Measurements from ENCODE around the gene EXT2.

EXT2 gene

DNA sequence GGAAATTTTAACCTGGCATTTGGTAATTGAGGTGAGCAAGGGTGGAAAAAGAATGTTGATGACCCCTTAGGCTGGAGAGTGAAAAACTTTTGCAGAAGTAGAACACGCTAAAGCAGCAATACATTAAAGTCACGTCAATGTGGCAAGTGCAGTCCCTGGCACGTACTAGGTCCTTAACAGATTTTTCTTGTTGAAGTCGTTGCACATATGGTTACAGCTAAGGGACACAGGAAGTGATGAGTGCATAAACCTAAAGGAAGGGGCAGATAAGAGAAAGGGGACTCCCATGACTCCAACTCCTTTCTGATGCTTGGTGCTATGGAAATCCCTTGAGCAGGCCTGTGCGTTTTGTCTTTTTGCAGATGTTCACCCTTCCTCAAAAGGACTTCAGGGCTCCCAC, 28.2 kb upstream of the EXT2 start:
- peak overlapping the region; percentile 96 for H3K9ac ChIP-seq (ENCODE audit: low read length)
- no peaks in the 10 kb centered on the region for H3K27me3 ChIP-seq (ENCODE audit: control insufficient read depth, insufficient read depth, low read length)
- H3K4me3 ChIP-seq (ENCODE audit: low read length) = peak overlapping the region; percentile 89
- peaks cover 7% of the 10 kb centered on the region for H3K4me1 ChIP-seq (ENCODE audit: control insufficient read depth, insufficient read depth, low read length)
- no peaks in the 10 kb centered on the region for H3K36me3 ChIP-seq (ENCODE audit: control insufficient read depth, insufficient read depth, low read length)
- H3K9me3 ChIP-seq (ENCODE audit: control insufficient read depth, low read length) = no peaks in the 10 kb centered on the region

DNA sequence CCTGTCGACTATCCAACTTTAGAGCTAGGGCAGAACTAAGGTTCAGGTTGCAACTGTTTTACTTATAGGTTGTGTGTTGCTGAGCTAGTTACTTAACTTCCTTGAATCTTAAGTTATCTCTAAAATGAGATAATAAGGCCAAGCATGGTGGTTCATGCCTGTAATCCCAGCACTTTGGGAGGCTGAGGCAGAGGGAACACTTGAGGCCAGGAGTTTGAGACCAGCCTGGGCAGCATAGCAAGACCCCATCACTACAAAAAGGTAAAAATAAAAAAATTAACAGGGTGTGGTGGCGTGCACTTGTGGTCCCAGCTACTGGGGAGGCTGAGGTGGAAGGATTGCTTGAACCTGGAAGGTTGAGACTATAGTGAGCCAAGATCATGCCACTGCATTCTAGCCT, 27.3 kb upstream of the EXT2 start:
- Histone ChIP-seq H3K36me3 (ENCODE audit: control insufficient read depth, insufficient read depth, low read length) (no peaks in the 10 kb centered on the region), H3K4me3 (ENCODE audit: low read length) (no peak overlapping the region), H3K9ac (ENCODE audit: low read length) (no peak overlapping the region), H3K4me1 (ENCODE audit: control insufficient read depth, insufficient read depth, low read length) (peaks cover 7% of the 10 kb centered on the region), H3K27me3 (ENCODE audit: control insufficient read depth, insufficient read depth, low read length) (no peaks in the 10 kb centered on the region), H3K9me3 (ENCODE audit: control insufficient read depth, low read length) (no peaks in the 10 kb centered on the region)

DNA sequence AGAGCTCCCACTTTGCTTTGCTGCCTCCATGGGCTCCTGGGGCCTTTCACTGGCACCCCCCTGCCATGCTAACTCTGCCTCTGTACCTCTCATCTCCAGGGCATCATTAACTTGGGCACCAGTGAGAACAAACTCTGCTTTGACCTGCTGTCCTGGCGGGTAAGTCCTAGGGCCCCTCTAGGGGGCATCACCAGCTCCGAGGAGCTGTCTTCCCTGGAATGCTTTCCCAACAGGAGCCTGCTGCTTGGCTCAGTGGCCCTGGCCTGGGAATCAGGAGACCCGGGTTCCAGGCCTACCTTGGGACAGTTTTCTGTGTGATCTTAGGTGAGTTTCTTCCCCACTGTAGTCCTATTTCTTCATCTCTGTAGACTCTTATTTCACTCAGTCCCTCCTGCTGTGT, 24.3 kb upstream of the EXT2 start:
- Histone ChIP-seq H3K27me3 (ENCODE audit: control insufficient read depth, insufficient read depth, low read length) (no peaks in the 10 kb centered on the region), H3K9me3 (ENCODE audit: control insufficient read depth, low read length) (no peaks in the 10 kb centered on the region), H3K9ac (ENCODE audit: low read length) (no peak overlapping the region), H3K4me1 (ENCODE audit: control insufficient read depth, insufficient read depth, low read length) (peaks cover 7% of the 10 kb centered on the region), H3K36me3 (ENCODE audit: control insufficient read depth, insufficient read depth, low read length) (no peaks in the 10 kb centered on the region), H3K4me3 (ENCODE audit: low read length) (no peak overlapping the region)

DNA sequence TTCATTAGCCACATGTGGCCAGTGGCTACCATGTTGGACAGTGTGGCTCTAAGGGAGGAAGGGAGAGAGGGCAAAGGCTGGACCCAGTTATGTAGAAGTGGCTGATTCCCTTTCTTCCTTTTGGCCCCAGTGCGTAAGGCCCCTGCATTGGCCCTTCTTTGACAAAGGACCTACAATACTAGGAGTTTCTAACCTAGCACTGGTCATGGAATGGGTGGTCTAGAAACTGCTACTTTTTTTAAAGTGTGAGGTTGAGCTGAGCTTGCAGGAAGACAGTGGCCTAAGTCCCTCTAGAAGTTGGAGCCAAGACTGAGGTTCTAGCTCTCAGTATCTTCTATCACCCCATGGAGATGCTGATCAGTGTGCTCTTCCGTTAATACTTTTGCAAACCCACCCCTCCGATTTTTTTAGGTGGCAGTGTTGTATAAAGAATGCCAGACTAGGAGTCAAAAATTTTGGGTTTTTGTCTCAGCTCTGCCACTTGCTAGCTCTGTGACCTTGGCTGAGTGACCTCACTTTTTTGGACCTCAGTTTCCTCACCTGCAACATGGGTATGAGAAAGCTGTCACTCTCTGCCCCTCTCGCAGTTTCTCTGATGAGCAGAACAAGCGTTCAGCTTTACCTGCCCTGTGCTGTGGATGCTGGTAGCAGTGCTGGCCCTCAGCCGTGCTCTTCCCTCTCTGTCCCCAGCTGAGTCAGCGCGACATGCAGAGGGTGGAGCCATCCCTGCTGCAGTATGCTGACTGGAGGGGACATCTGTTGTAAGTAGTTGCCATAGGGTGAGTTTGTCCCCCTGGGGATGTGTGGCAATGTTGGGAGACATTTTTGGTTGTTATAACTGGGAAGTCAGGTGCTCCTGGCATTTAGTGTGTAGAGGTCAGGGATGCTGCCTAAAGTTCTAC, 22.5 kb upstream of the EXT2 start:
- H3K9me3 ChIP-seq (ENCODE audit: control insufficient read depth, low read length) = no peaks in the 10 kb centered on the region
- no peaks in the 10 kb centered on the region for H3K27me3 ChIP-seq (ENCODE audit: control insufficient read depth, insufficient read depth, low read length)
- no peak overlapping the region for H3K4me3 ChIP-seq (ENCODE audit: low read length)
- no peak overlapping the region for H3K9ac ChIP-seq (ENCODE audit: low read length)
- H3K4me1 ChIP-seq (ENCODE audit: control insufficient read depth, insufficient read depth, low read length) = no peaks in the 10 kb centered on the region
- H3K36me3 ChIP-seq (ENCODE audit: control insufficient read depth, insufficient read depth, low read length) = no peaks in the 10 kb centered on the region

DNA sequence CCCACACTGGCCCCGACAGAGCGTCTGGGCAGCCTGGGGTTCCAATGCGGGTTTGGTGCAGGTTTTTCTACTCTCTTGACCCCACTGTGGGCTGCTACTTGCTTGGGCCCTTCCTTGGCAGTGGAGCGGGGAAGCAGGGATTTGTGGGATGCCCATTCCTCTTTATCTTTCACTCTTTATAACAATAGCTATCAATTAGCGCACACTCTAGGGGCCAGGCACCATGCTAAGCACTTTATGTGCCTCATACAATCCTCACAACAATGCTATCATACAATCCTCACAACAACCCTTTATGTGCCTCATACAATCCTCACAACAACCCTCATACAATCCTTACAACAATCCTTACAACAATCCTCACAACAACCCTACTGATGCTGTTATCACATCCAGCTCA, 16.7 kb upstream of the EXT2 start:
- H3K36me3 ChIP-seq (ENCODE audit: control insufficient read depth, insufficient read depth, low read length) = peaks cover 3% of the 10 kb centered on the region
- H3K27me3 ChIP-seq (ENCODE audit: control insufficient read depth, insufficient read depth, low read length) = no peaks in the 10 kb centered on the region
- H3K4me3 ChIP-seq (ENCODE audit: low read length) = no peak overlapping the region
- H3K9ac ChIP-seq (ENCODE audit: low read length) = no peak overlapping the region
- H3K4me1 ChIP-seq (ENCODE audit: control insufficient read depth, insufficient read depth, low read length) = no peaks in the 10 kb centered on the region
- H3K9me3 ChIP-seq (ENCODE audit: control insufficient read depth, low read length) = no peaks in the 10 kb centered on the region

DNA sequence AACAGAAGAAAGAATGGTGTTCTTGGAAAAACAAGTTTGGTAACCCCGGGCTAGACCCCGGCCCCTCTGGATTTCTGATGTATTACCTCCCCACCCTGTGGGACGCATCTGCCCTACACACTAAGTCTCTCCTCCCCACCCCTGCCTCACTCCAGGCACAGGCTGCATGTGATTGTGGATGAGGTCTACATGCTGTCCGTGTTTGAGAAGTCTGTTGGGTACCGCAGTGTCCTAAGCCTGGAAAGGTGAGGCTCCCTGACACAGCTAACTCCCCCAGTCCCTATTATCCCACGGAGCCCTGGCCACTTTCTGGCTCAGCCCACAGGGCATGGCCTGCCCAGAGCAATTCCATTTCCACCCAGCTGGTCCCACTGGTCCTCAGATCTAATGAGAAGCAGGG, 16.1 kb upstream of the EXT2 start:
- Histone ChIP-seq H3K9me3 (ENCODE audit: control insufficient read depth, low read length) (no peaks in the 10 kb centered on the region), H3K9ac (ENCODE audit: low read length) (no peak overlapping the region), H3K4me3 (ENCODE audit: low read length) (no peak overlapping the region), H3K4me1 (ENCODE audit: control insufficient read depth, insufficient read depth, low read length) (no peaks in the 10 kb centered on the region), H3K36me3 (ENCODE audit: control insufficient read depth, insufficient read depth, low read length) (peaks cover 3% of the 10 kb centered on the region), H3K27me3 (ENCODE audit: control insufficient read depth, insufficient read depth, low read length) (no peaks in the 10 kb centered on the region)

DNA sequence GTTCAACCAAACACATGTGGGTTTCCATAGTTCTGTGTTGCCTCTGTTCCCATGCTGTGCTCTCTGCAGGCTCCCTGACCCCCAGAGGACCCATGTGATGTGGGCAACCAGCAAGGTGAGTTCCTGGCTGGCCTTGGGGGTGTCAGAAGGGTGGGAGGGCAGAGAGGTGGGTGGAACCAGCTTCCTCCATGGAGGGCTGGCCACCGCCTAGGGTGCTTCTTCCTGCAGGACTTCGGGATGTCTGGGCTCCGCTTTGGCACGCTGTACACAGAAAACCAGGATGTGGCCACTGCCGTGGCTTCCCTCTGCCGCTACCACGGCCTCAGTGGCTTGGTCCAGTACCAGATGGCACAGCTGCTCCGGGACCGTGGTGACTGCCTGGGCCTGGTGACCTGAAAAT, 14.5 kb upstream of the EXT2 start:
- peaks cover 3% of the 10 kb centered on the region for H3K36me3 ChIP-seq (ENCODE audit: control insufficient read depth, insufficient read depth, low read length)
- no peaks in the 10 kb centered on the region for H3K27me3 ChIP-seq (ENCODE audit: control insufficient read depth, insufficient read depth, low read length)
- H3K9ac ChIP-seq (ENCODE audit: low read length) = no peak overlapping the region
- no peaks in the 10 kb centered on the region for H3K4me1 ChIP-seq (ENCODE audit: control insufficient read depth, insufficient read depth, low read length)
- no peak overlapping the region for H3K4me3 ChIP-seq (ENCODE audit: low read length)
- no peaks in the 10 kb centered on the region for H3K9me3 ChIP-seq (ENCODE audit: control insufficient read depth, low read length)

DNA sequence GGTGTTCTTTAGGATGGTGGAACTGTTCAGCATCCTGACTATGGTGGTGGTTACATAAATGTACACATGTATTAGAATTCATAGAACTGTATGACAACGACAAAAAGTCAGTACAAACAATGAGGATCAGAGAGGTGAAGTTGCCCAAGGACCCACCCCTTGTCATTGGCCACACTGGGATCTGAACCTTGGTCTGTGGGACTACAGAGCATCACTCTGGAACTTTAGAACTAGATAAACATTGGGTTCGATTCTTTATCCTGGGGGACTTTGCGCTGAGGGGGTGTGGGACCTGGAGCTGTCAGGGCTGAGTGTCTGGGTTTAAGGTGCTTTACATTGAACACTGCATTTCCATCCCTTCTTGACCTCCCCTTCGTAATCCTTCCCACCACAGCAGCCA, 12.8 kb upstream of the EXT2 start:
- H3K9me3 ChIP-seq (ENCODE audit: control insufficient read depth, low read length) = no peaks in the 10 kb centered on the region
- no peak overlapping the region for H3K9ac ChIP-seq (ENCODE audit: low read length)
- H3K4me3 ChIP-seq (ENCODE audit: low read length) = no peak overlapping the region
- H3K4me1 ChIP-seq (ENCODE audit: control insufficient read depth, insufficient read depth, low read length) = no peaks in the 10 kb centered on the region
- peaks cover 3% of the 10 kb centered on the region for H3K36me3 ChIP-seq (ENCODE audit: control insufficient read depth, insufficient read depth, low read length)
- H3K27me3 ChIP-seq (ENCODE audit: control insufficient read depth, insufficient read depth, low read length) = no peaks in the 10 kb centered on the region

DNA sequence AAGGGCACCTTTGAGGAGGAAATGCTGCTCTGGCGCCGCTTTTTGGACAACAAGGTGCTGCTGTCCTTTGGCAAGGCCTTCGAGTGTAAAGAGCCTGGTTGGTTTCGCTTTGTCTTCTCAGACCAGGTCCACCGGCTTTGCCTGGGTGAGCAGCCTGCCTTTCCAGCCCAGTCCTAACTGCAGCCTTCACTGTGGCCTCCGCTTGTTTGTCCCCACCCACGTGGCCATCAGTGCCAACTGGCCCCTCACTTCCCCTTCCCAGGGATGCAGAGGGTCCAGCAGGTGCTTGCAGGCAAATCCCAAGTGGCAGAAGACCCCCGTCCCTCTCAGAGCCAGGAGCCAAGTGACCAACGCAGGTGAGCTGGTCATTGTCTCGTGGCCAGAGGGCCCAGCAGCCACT, 12.0 kb upstream of the EXT2 start:
- H3K27me3 ChIP-seq (ENCODE audit: control insufficient read depth, insufficient read depth, low read length) = no peaks in the 10 kb centered on the region
- no peaks in the 10 kb centered on the region for H3K9me3 ChIP-seq (ENCODE audit: control insufficient read depth, low read length)
- no peak overlapping the region for H3K9ac ChIP-seq (ENCODE audit: low read length)
- H3K36me3 ChIP-seq (ENCODE audit: control insufficient read depth, insufficient read depth, low read length) = peaks cover 3% of the 10 kb centered on the region
- H3K4me3 ChIP-seq (ENCODE audit: low read length) = no peak overlapping the region
- H3K4me1 ChIP-seq (ENCODE audit: control insufficient read depth, insufficient read depth, low read length) = no peaks in the 10 kb centered on the region

DNA sequence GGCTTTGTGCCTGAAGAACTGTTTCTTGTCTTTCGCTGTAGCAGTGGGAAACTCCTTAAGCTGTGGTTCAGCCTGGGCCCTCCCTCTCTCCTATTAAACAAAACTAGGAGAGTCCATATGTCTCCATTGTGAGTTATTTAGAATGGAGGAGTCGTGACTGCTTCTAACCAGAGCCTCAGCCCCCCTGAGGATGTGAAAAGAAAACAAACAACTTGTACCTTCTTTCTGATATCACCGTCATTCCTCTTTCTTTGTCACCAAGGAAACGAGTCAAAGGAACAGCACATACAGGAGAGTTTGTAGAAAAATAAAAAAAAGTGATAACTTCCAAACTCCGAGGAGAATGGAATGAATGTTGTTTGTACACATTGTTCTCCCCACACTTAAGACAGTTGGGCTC, 11.6 kb upstream of the EXT2 start:
- Histone ChIP-seq H3K36me3 (ENCODE audit: control insufficient read depth, insufficient read depth, low read length) (no peaks in the 10 kb centered on the region), H3K27me3 (ENCODE audit: control insufficient read depth, insufficient read depth, low read length) (no peaks in the 10 kb centered on the region), H3K4me3 (ENCODE audit: low read length) (no peak overlapping the region), H3K9ac (ENCODE audit: low read length) (no peak overlapping the region), H3K9me3 (ENCODE audit: control insufficient read depth, low read length) (no peaks in the 10 kb centered on the region), H3K4me1 (ENCODE audit: control insufficient read depth, insufficient read depth, low read length) (no peaks in the 10 kb centered on the region)

DNA sequence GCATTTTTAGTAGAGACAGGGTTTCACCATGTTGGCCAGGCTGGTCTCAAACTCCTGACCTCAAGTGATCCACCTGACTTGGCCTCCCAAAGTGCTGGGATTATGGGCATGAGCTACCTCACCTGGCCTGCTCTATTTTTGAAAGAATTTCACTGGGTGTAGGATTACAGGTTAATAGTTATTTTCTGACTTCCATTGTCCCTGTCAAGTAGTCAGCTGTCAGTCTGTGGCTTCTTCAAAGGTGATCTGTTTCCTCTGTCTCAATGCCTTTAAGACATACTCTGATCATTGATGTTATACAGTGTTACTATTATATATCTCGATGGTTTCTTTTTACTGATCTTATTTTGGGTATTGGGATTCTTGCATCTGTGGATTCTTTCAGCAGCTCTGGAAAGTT, 10.1 kb upstream of the EXT2 start:
- Histone ChIP-seq H3K4me3 (ENCODE audit: low read length) (no peak overlapping the region), H3K4me1 (ENCODE audit: control insufficient read depth, insufficient read depth, low read length) (no peaks in the 10 kb centered on the region), H3K9me3 (ENCODE audit: control insufficient read depth, low read length) (no peaks in the 10 kb centered on the region), H3K36me3 (ENCODE audit: control insufficient read depth, insufficient read depth, low read length) (no peaks in the 10 kb centered on the region), H3K27me3 (ENCODE audit: control insufficient read depth, insufficient read depth, low read length) (no peaks in the 10 kb centered on the region), H3K9ac (ENCODE audit: low read length) (no peak overlapping the region)

DNA sequence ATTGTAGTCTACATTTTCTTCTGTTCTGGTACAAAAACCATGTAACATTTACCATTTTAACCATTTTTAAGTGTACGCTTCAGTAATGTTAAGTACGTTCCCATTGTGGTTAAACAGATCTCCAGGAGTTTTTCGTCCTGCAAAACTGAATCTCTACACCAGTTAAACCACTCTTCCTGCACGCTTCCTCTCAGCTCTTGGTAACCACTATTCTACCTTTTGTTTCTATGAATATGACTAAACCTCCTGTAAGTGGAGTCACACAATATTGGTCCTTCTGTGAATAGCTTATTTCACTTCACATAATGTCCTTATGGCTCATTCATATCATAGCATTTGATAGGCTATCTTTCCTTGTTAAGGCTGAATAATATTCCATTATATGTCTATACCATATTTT, 7.1 kb upstream of the EXT2 start:
- Histone ChIP-seq H3K4me3 (ENCODE audit: low read length) (no peak overlapping the region), H3K4me1 (ENCODE audit: control insufficient read depth, insufficient read depth, low read length) (no peaks in the 10 kb centered on the region), H3K27me3 (ENCODE audit: control insufficient read depth, insufficient read depth, low read length) (no peaks in the 10 kb centered on the region), H3K9ac (ENCODE audit: low read length) (no peak overlapping the region), H3K9me3 (ENCODE audit: control insufficient read depth, low read length) (no peaks in the 10 kb centered on the region), H3K36me3 (ENCODE audit: control insufficient read depth, insufficient read depth, low read length) (no peaks in the 10 kb centered on the region)

DNA sequence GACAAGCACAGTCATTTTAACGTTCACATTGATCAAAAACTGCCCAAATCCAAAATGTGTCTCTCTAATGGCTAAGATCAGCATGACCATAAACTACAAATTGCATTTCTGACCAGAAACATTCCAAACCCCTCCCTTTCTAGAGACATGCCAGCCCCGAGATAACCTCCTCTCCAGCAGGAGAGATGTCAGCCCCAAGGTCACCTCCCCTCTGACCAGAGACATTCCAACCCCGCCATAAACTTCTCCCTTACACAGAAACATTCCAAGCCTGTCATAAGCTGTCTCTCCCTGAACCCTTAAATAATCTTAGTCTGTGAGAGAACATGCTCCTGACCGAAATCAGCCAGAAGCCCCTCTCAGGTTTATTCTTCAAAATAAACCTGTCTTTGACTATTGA, 6.6 kb upstream of the EXT2 start:
- Histone ChIP-seq H3K9ac (ENCODE audit: low read length) (no peak overlapping the region), H3K4me1 (ENCODE audit: control insufficient read depth, insufficient read depth, low read length) (no peaks in the 10 kb centered on the region), H3K36me3 (ENCODE audit: control insufficient read depth, insufficient read depth, low read length) (no peaks in the 10 kb centered on the region), H3K27me3 (ENCODE audit: control insufficient read depth, insufficient read depth, low read length) (no peaks in the 10 kb centered on the region), H3K4me3 (ENCODE audit: low read length) (no peak overlapping the region), H3K9me3 (ENCODE audit: control insufficient read depth, low read length) (no peaks in the 10 kb centered on the region)

All from mucosa of stomach (tissue), 1 donor.